HS-5 (cell line): ENCODE results near the gene PDRG1.

Source experiments
- DNase-seq: peaks from one replicate; pipeline ENCODE4 v3.0.0-alpha.2; 2012; ENCODE audit warnings: low read depth

The PDRG1 gene

GRCh38 chr20:31907046-31907445, 44.8 kb downstream of the PDRG1 start:
- DNase-seq, result no peak

- no peak for DNase-seq
Observed at GRCh38 chr20:31906001-31906400, 45.8 kb downstream of the PDRG1 start.

GRCh38 chr20:31903627-31904386, 48.0 kb downstream of the PDRG1 start:
- no peak for DNase-seq

GRCh38 chr20:31901615-31902014, 50.2 kb downstream of the PDRG1 start:
- DNase-seq, result no peak

GRCh38 chr20:31897541-31897940, 54.3 kb downstream of the PDRG1 start:
- no peak for DNase-seq

GRCh38 chr20:31896049-31896448, 55.8 kb downstream of the PDRG1 start:
- DNase-seq, result no peak

GRCh38 chr20:31894980-31895675, 56.7 kb downstream of the PDRG1 start:
- peak; percentile 9 for DNase-seq
